ENCODE results near the gene ZNF503.
"Not testable (repeated sequence)": the region's sequence is repeated elsewhere in the genome, so short reads cannot be mapped to it uniquely, and the experiment has no call there.

DNA sequence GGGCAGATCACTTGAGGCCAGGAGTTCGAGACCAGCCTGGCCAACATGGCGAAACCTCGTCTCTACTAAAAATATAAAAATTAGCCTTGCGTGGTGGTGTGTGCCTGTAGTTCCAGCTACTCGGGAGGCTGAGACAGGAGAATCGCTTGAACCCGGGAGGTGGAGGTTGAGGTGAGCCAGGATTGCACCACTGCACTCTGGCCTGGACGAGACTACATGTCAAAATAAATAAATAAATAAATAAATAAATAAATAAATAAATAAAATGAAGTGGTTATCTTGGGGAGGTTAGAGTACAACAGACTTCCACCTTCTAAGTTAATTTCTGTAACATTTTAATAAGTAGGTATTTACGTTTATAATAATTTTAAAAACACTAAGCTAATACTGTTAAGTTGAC lies 31.7 kb downstream of the ZNF503 start:
- TF ChIP-seq, protein P1, sequence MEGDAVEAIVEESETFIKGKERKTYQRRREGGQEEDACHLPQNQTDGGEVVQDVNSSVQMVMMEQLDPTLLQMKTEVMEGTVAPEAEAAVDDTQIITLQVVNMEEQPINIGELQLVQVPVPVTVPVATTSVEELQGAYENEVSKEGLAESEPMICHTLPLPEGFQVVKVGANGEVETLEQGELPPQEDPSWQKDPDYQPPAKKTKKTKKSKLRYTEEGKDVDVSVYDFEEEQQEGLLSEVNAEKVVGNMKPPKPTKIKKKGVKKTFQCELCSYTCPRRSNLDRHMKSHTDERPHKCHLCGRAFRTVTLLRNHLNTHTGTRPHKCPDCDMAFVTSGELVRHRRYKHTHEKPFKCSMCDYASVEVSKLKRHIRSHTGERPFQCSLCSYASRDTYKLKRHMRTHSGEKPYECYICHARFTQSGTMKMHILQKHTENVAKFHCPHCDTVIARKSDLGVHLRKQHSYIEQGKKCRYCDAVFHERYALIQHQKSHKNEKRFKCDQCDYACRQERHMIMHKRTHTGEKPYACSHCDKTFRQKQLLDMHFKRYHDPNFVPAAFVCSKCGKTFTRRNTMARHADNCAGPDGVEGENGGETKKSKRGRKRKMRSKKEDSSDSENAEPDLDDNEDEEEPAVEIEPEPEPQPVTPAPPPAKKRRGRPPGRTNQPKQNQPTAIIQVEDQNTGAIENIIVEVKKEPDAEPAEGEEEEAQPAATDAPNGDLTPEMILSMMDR (conservative IDR thresholded peaks at IDR 0.05), result not testable (repeated sequence)
- TF ChIP-seq EZH2 (IDR thresholded peaks at IDR 0.05; ENCODE audit: low read depth), result not testable (repeated sequence)
